SK-N-SH (cell line): ENCODE results near the gene KCNK5. TPM values are rescaled to one million over a fixed set of nuclear protein-coding genes. Genes with fewer than 3 reads are reported as not detected.

ENCODE experiments used
- CTCF ChIA-PET: fragments of 300-600, 350-600 bp; formaldehyde crosslinking; extraction: SDS; loops from one replicate; lab custom pipeline; 2021; lab: Yijun Ruan, JAX
- POLR2A ChIA-PET: fragments of 350-600 bp; sonication (Branson Sonifier 250); formaldehyde crosslinking; extraction: SDS; loops from one replicate; lab custom pipeline; 2020; ENCODE audit warnings: antibody characterized with exemption, inconsistent platforms; lab: Yijun Ruan, JAX
- DNase-seq: peaks from one replicate; pipeline ENCODE4 v3.0.0; 2012
- H2AFZ ChIP-seq: fragments of 200-600 bp; sonication (generic); 2 replicates; pipeline ENCODE4 v1.8.1; 2016; ENCODE audit warnings: antibody characterized with exemption, mild to moderate bottlenecking, low read depth
- H3F3A ChIP-seq: fragments of 200-600 bp; sonication (generic); replicated peaks from 2 replicates; pipeline ENCODE3; 2016; ENCODE audit warnings: antibody characterized with exemption, mild to moderate bottlenecking; ENCODE audit not compliant: insufficient read depth
- H3K27ac ChIP-seq, 2 experiments: fragments of 200-500 bp in 1 of 2; fragments of 200-600 bp in 1 of 2; sonication (Bioruptor generic) in 1 of 2; sonication (generic), shearing (Covaris generic) in 1 of 2; 2 replicates each; pipeline versions ENCODE4 v1.5.1 to v1.6.1; 2014 to 2016; ENCODE audit warnings: low read depth in 2 of 2, inconsistent platforms in 1 of 2, low read length in 1 of 2, mild to moderate bottlenecking in 1 of 2, mixed read lengths in 1 of 2
- H3K27me3 ChIP-seq: fragments of 200-600 bp; sonication (generic), shearing (Covaris generic); 2 replicates; pipeline ENCODE4 v1.6.1; 2016; ENCODE audit warnings: mixed run types; ENCODE audit not compliant: insufficient read depth
- H3K36me3 ChIP-seq, 2 experiments: fragments of 200-500 bp in 1 of 2; fragments of 200-600 bp in 1 of 2; sonication (Bioruptor generic) in 1 of 2; sonication (generic) in 1 of 2; replicated peaks in 1 of 2; 2 replicates each; pipeline versions ENCODE3 to v1.5.1; 2014 to 2016; ENCODE audit warnings: low read length in 1 of 2, mild to moderate bottlenecking in 1 of 2; ENCODE audit not compliant: insufficient read depth in 2 of 2, control insufficient read depth in 1 of 2
- H3K4me1 ChIP-seq, 2 experiments: fragments of 200-500 bp in 1 of 2; fragments of 200-600 bp in 1 of 2; sonication (Bioruptor generic) in 1 of 2; sonication (generic), shearing (Covaris generic) in 1 of 2; 2 replicates each; pipeline versions ENCODE4 v1.5.1 to v1.6.1; 2014 to 2016; ENCODE audit warnings: low read depth in 1 of 2, low read length in 1 of 2, mixed run types in 1 of 2; ENCODE audit not compliant: insufficient read depth in 2 of 2, control insufficient read depth in 1 of 2
- H3K4me2 ChIP-seq: fragments of 200-600 bp; sonication (generic), shearing (Covaris generic); 2 replicates; pipeline ENCODE4 v1.6.1; 2017; ENCODE audit warnings: mixed run types
- H3K4me3 ChIP-seq, 2 experiments: fragments of 200-500 bp in 1 of 2; fragments of 200-600 bp in 1 of 2; sonication (Bioruptor generic) in 1 of 2; sonication (generic), shearing (Covaris generic) in 1 of 2; 2 replicates each; pipeline versions ENCODE4 v1.5.1 to v1.8.1; 2014 to 2016; ENCODE audit warnings: low read depth in 2 of 2, inconsistent platforms in 1 of 2, low read length in 1 of 2, mild to moderate bottlenecking in 1 of 2, mixed read lengths in 1 of 2, moderate library complexity in 1 of 2
- H3K79me2 ChIP-seq: fragments of 200-600 bp; sonication (generic); 2 replicates; pipeline ENCODE4 v1.8.1; 2017; ENCODE audit warnings: mild to moderate bottlenecking; ENCODE audit not compliant: insufficient read depth
- H3K9ac ChIP-seq: fragments of 200-600 bp; sonication (generic); 2 replicates; pipeline ENCODE4 v1.6.1; 2017; ENCODE audit warnings: mixed run types
- H3K9me2 ChIP-seq: fragments of 200-600 bp; sonication (generic); 2 replicates; pipeline ENCODE4 v1.6.1; 2017; ENCODE audit warnings: mixed run types
- H3K9me3 ChIP-seq: fragments of 200-600 bp; sonication (generic); 2 replicates; pipeline ENCODE4 v1.6.1; 2017; ENCODE audit warnings: mixed run types, mild to moderate bottlenecking, moderate library complexity
- H4K20me1 ChIP-seq: fragments of 200-600 bp; sonication (generic); 2 replicates; pipeline ENCODE4 v1.6.1; 2017; ENCODE audit warnings: mild to moderate bottlenecking, mixed run types; ENCODE audit not compliant: insufficient read depth
- EZH2phosphoT487 ChIP-seq: fragments of 200-600 bp; sonication (generic); IDR thresholded peaks from 2 replicates; pipeline ENCODE4 v1.6.1; 2017; ENCODE audit warnings: low read depth, mixed run types, mild to moderate bottlenecking, antibody characterized with exemption, moderate library complexity, borderline replicate concordance
- JUND ChIP-seq: IDR thresholded peaks from 2 replicates; pipeline ENCODE4 v1.4.0; 2012
- MXI1 ChIP-seq: IDR thresholded peaks from 2 replicates; pipeline ENCODE4 v1.6.1; 2012; ENCODE audit warnings: mild to moderate bottlenecking, low read depth, low read length, improper control_type of control experiment
- NRF1 ChIP-seq: IDR thresholded peaks from 2 replicates; pipeline ENCODE4 v1.6.1; 2012; ENCODE audit warnings: low read depth, mild to moderate bottlenecking, low read length
- RCOR1 ChIP-seq: fragments of 150-350 bp; IDR thresholded peaks from 2 replicates; pipeline ENCODE4 v1.6.1; 2017; ENCODE audit warnings: antibody characterized with exemption, low read length
- RFX5 ChIP-seq: IDR thresholded peaks from 2 replicates; pipeline ENCODE4 v1.6.1; 2012; ENCODE audit warnings: mild to moderate bottlenecking, improper control_type of control experiment, low read length
- TCF12 ChIP-seq: IDR thresholded peaks from 2 replicates; pipeline ENCODE4 v1.4.0; 2012
- USF2 ChIP-seq: fragments of 150-350 bp; IDR thresholded peaks from 2 replicates; pipeline ENCODE4 v1.6.1; 2017; ENCODE audit warnings: antibody characterized with exemption, low read length, low read depth, borderline replicate concordance
- YY1 ChIP-seq: IDR thresholded peaks from 2 replicates; pipeline ENCODE4 v1.4.0; 2012; ENCODE audit warnings: low read depth, mild to moderate bottlenecking
- WGBS: methylation state at CpG from one replicate; pipeline ENCODE4 v1.1.6; 2017; ENCODE audit warnings: low lambda C conversion rate; 5-methylcytosine and 5-hydroxymethylcytosine counted together
- polyA plus RNA-seq, 3 experiments: library from polyadenylated mRNA; depleted of rRNA; stranded (reverse); fragments of >200 nt; gene quantifications; 2 replicates each; pipeline ENCODE4 v1.2.3, GENCODE V29; 2012
- TF ChIP-seq, protein P1 (sequence below): IDR thresholded peaks from 2 replicates; pipeline ENCODE4 v1.6.1; 2012; ENCODE audit warnings: mild to moderate bottlenecking, low read depth, low read length, moderate library complexity

The KCNK5 gene
- polyA plus RNA-seq, 1 of the 3 experiments (the other 2 are of a cell fraction): not detected

GRCh38 chr6:39223061-39223460 is 6.2 kb downstream of the KCNK5 start (continued):
- no peak for TF ChIP-seq YY1
- TF ChIP-seq RCOR1: no peak
- TF ChIP-seq, protein P1, sequence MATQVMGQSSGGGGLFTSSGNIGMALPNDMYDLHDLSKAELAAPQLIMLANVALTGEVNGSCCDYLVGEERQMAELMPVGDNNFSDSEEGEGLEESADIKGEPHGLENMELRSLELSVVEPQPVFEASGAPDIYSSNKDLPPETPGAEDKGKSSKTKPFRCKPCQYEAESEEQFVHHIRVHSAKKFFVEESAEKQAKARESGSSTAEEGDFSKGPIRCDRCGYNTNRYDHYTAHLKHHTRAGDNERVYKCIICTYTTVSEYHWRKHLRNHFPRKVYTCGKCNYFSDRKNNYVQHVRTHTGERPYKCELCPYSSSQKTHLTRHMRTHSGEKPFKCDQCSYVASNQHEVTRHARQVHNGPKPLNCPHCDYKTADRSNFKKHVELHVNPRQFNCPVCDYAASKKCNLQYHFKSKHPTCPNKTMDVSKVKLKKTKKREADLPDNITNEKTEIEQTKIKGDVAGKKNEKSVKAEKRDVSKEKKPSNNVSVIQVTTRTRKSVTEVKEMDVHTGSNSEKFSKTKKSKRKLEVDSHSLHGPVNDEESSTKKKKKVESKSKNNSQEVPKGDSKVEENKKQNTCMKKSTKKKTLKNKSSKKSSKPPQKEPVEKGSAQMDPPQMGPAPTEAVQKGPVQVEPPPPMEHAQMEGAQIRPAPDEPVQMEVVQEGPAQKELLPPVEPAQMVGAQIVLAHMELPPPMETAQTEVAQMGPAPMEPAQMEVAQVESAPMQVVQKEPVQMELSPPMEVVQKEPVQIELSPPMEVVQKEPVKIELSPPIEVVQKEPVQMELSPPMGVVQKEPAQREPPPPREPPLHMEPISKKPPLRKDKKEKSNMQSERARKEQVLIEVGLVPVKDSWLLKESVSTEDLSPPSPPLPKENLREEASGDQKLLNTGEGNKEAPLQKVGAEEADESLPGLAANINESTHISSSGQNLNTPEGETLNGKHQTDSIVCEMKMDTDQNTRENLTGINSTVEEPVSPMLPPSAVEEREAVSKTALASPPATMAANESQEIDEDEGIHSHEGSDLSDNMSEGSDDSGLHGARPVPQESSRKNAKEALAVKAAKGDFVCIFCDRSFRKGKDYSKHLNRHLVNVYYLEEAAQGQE: no peak

DNA sequence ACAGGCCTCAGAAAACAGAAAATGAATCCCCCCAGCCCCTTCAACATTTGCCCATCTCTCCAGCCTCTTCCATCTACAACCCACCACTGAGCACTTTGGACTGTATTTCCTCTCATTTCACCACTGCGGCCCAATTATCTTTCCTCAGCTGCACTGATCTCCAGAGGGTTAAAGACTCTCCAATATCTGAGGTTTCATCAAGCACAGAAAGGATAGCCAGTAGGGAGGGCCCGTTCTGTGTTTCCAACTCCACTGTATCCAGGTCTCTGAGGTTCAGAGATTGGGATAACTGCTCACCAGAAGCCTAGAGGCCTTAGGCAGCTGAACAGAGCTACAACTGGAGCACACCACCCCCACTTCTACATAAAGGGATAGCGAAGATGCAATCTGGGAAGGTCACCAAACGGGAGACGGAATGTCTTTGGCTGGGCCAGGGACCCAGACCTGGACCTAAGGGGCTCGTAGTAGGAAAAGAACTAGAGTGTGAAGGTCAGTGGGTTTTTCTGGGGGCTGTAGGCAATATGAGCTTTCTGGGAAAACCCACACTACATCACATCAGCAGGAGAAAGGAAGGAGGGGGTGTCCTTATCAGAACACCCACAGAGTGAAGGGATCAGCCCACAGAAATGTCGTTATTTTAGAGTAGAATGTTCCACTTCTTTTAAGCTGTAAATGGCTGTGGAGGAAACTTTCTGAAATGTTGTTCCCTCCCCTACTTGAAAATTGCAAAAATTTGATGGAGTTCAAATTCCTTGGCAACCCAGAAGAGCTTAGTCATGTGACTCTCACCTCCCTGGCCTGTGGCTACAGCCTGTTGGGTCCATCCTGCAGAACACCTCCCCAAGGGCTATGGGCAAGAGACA is 7.3 kb downstream of the KCNK5 start:
- Histone ChIP-seq H3K27me3 (no peaks in the 10 kb centered on the region), H3K79me2 (no peaks in the 10 kb centered on the region)
- no peak for TF ChIP-seq RCOR1
- TF ChIP-seq, all 33 proteins: peak for 0
- Histone ChIP-seq H3F3A (no peaks in the 10 kb centered on the region), H3K4me3 (no peak overlapping the region), H4K20me1 (no peaks in the 10 kb centered on the region), H2AFZ (no peak overlapping the region), H3K9ac (no peak overlapping the region), H3K36me3 (no peaks in the 10 kb centered on the region), H3K9me2 (no peaks in the 10 kb centered on the region), H3K4me2 (no peak overlapping the region), H3K27ac (no peak overlapping the region), H3K4me1 (no peaks in the 10 kb centered on the region), H3K9me3 (no peaks in the 10 kb centered on the region)
- CTCF ChIA-PET: interaction anchor here (2.6 to 3.1 kb wide), 2 partner anchors 56 to 81 kb away, joined by 11 to 12 read pairs; no protein-coding TSS in a partner anchor
- POLR2A ChIA-PET: no interaction called here
- WGBS: 30% methylated on average over 7 of the region's 7 CpGs
- DNase-seq: no peak

- H3K27me3 ChIP-seq: no peaks in the 10 kb centered on the region
- no peaks in the 10 kb centered on the region for H3K9me2 ChIP-seq
- WGBS: 27% methylated on average over 3 of the region's 3 CpGs
- H3K9me3 ChIP-seq: no peaks in the 10 kb centered on the region
- no peaks in the 10 kb centered on the region for H3K36me3 ChIP-seq
- H3K4me3 ChIP-seq: no peak overlapping the region
- H3K4me1 ChIP-seq: no peaks in the 10 kb centered on the region
- no peaks in the 10 kb centered on the region for H3K79me2 ChIP-seq
- H2AFZ ChIP-seq: no peak overlapping the region
- TF ChIP-seq EZH2phosphoT487 (no peak), MXI1 (no peak), JUND (no peak), TCF12 (no peak), USF2 (no peak), RFX5 (no peak), NRF1 (no peak)
- TF ChIP-seq, protein P1: no peak
- TF ChIP-seq, all 33 proteins: peak for 0
- Histone ChIP-seq H3K27ac (no peak overlapping the region), H3F3A (no peaks in the 10 kb centered on the region), H3K9ac (no peak overlapping the region), H3K4me2 (no peak overlapping the region), H4K20me1 (no peaks in the 10 kb centered on the region)
- DNase-seq: no peak
- POLR2A ChIA-PET: no interaction called here
- CTCF ChIA-PET: interaction anchor here (2.6 to 3.8 kb wide), 3 partner anchors 8 to 82 kb away, joined by 11 to 22 read pairs (median 12); partner anchors contain the start of gene KCNK5
Measured at GRCh38 chr6:39221115-39221514, 8.2 kb downstream of the KCNK5 start.
